H1 (cell line): Measurements from ENCODE around the gene HYAL4. TPM values are rescaled to one million over a fixed set of nuclear protein-coding genes. Genes with fewer than 3 reads are reported as not detected.
A peak's percentile ranks its signal among the peaks of the same experiment; 100 is the strongest.

ENCODE experiments used
- CTCF ChIA-PET: fragments of 300-600 bp; sonication (Branson Sonifier 250); formaldehyde crosslinking; loops from one replicate; lab custom pipeline; 2021; ENCODE audit not compliant: partially characterized antibody; lab: Charles Lee
- POLR2A ChIA-PET: fragments of 300-600 bp; sonication (Branson Sonifier 250); formaldehyde crosslinking; loops from one replicate; lab custom pipeline; 2021; ENCODE audit warnings: inconsistent platforms; ENCODE audit not compliant: partially characterized antibody; lab: Charles Lee
- DNase-seq, 2 experiments: peaks; one replicate each; pipeline versions ENCODE4 v3.0.0 to v3.0.0-alpha.2; 2010 to 2022; ENCODE audit warnings: low spot score in 2 of 2, low read depth in 1 of 2, mixed read lengths in 1 of 2
- FAIRE-seq: peaks from 2 replicates; lab custom pipeline; 2011; peaks lifted over from hg19 to GRCh38; lab: Jason Lieb, UNC
- H2AFZ ChIP-seq: 2 replicates; pipeline ENCODE4 v1.8.1; 2012; ENCODE audit warnings: low read length, inconsistent platforms
- H2AK5ac ChIP-seq: 2 replicates; pipeline ENCODE4 v1.6.1; 2013; ENCODE audit warnings: low read depth, low read length
- H2BK120ac ChIP-seq: replicated peaks from 2 replicates; pipeline ENCODE3; 2013; ENCODE audit warnings: low read depth, low read length, inconsistent platforms
- H2BK12ac ChIP-seq: 2 replicates; pipeline ENCODE4 v1.6.1; 2013; ENCODE audit warnings: low read depth, low read length
- H2BK15ac ChIP-seq: 2 replicates; pipeline ENCODE4 v1.6.1; 2013; ENCODE audit warnings: low read length
- H2BK20ac ChIP-seq: 2 replicates; pipeline ENCODE4 v1.6.1; 2013; ENCODE audit warnings: low read length
- H2BK5ac ChIP-seq: 2 replicates; pipeline ENCODE4 v1.6.1; 2013; ENCODE audit warnings: low read depth, low read length
- H3K14ac ChIP-seq: 2 replicates; pipeline ENCODE4 v1.6.1; 2013; ENCODE audit warnings: inconsistent platforms; ENCODE audit not compliant: insufficient read length
- H3K18ac ChIP-seq: 2 replicates; pipeline ENCODE4 v1.6.1; 2013; ENCODE audit warnings: low read length; ENCODE audit errors: extremely low read depth
- H3K23ac ChIP-seq: 2 replicates; pipeline ENCODE4 v1.6.1; 2013; ENCODE audit warnings: inconsistent platforms; ENCODE audit not compliant: insufficient read length
- H3K23me2 ChIP-seq: 2 replicates; pipeline ENCODE4 v1.6.1; 2013; ENCODE audit warnings: low read depth, low read length
- H3K27ac ChIP-seq: 2 replicates; pipeline ENCODE4 v1.6.1; 2011; ENCODE audit warnings: low read depth, low read length, inconsistent platforms
- H3K27me3 ChIP-seq, 4 experiments: replicated peaks in 1 of 4; 1 replicate in 1 of 4; 2 replicates in 3 of 4; pipeline versions ENCODE4 v1.6.1 to v1.8.1; 2011 to 2013; ENCODE audit warnings: low read length in 3 of 4, mild to moderate bottlenecking in 3 of 4, inconsistent platforms in 2 of 4, mixed read lengths in 2 of 4, moderate library complexity in 1 of 4; ENCODE audit not compliant: control insufficient read depth in 3 of 4, insufficient read depth in 3 of 4; ENCODE audit errors: extremely low read depth in 1 of 4
- H3K36me3 ChIP-seq, 4 experiments: 2 replicates each; pipeline versions ENCODE4 v1.6.1 to v1.8.1; 2011 to 2013; ENCODE audit warnings: mild to moderate bottlenecking in 4 of 4, low read length in 3 of 4, moderate library complexity in 2 of 4, control low read depth in 1 of 4, inconsistent platforms in 1 of 4; ENCODE audit not compliant: insufficient read depth in 4 of 4, control insufficient read depth in 2 of 4
- H3K4ac ChIP-seq: replicated peaks from 2 replicates; pipeline ENCODE3; 2013; ENCODE audit warnings: low read length, low read depth, mixed read lengths, inconsistent platforms; ENCODE audit not compliant: insufficient read length
- H3K4me1 ChIP-seq, 4 experiments: replicated peaks in 1 of 4; 1 replicate in 1 of 4; 2 replicates in 3 of 4; pipeline versions ENCODE4 v1.6.1 to v1.8.1; 2011 to 2013; ENCODE audit warnings: low read length in 3 of 4, inconsistent platforms in 2 of 4, mixed read lengths in 1 of 4; ENCODE audit not compliant: insufficient read depth in 4 of 4, control insufficient read depth in 3 of 4
- H3K4me2 ChIP-seq, 2 experiments: 2 replicates each; pipeline versions ENCODE4 v1.6.1 to v1.8.1; 2011 to 2013; ENCODE audit warnings: low read depth in 2 of 2, low read length in 2 of 2, control low read depth in 1 of 2, inconsistent platforms in 1 of 2, mild to moderate bottlenecking in 1 of 2; ENCODE audit not compliant: insufficient read depth in 1 of 2
- H3K4me3 ChIP-seq, 4 experiments: fragments of 200-600, 300-600 bp in 1 of 4; sonication (generic), shearing (Covaris generic), sonication (Bioruptor Twin) in 1 of 4; 2 replicates each; pipeline versions ENCODE4 v1.5.1 to v1.8.1; 2011 to 2016; ENCODE audit warnings: low read length in 4 of 4, low read depth in 3 of 4, control low read depth in 2 of 4, inconsistent platforms in 2 of 4, mild to moderate bottlenecking in 2 of 4, mixed read lengths in 1 of 4, moderate library complexity in 1 of 4; ENCODE audit not compliant: insufficient read depth in 2 of 4; ENCODE audit errors: extremely low read depth in 1 of 4
- H3K56ac ChIP-seq: replicated peaks from 2 replicates; pipeline ENCODE3; 2013; ENCODE audit warnings: low read depth, mild to moderate bottlenecking, mixed read lengths, low read length, inconsistent platforms; ENCODE audit not compliant: insufficient read length
- H3K79me1 ChIP-seq: 2 replicates; pipeline ENCODE4 v1.6.1; 2013; ENCODE audit warnings: low read depth, low read length, control low read depth
- H3K79me2 ChIP-seq, 2 experiments: 2 replicates each; pipeline versions ENCODE4 v1.6.1 to v1.8.1; 2012 to 2013; ENCODE audit warnings: low read length in 2 of 2, mild to moderate bottlenecking in 2 of 2, inconsistent platforms in 1 of 2; ENCODE audit not compliant: insufficient read depth in 2 of 2, control insufficient read depth in 1 of 2
- H3K9ac ChIP-seq, 4 experiments: replicated peaks in 1 of 4; 1 replicate in 1 of 4; 2 replicates in 3 of 4; pipeline versions ENCODE4 v1.6.1 to v1.8.1; 2011 to 2013; ENCODE audit warnings: low read depth in 3 of 4, low read length in 3 of 4, control low read depth in 2 of 4, mild to moderate bottlenecking in 2 of 4, moderate library complexity in 2 of 4, inconsistent platforms in 1 of 4; ENCODE audit errors: extremely low read depth in 1 of 4
- H3K9me3 ChIP-seq, 2 experiments: 2 replicates each; pipeline versions ENCODE4 v1.6.1 to v1.8.1; 2012 to 2013; ENCODE audit warnings: mild to moderate bottlenecking in 2 of 2, moderate library complexity in 2 of 2, control low read depth in 1 of 2, inconsistent platforms in 1 of 2, low read depth in 1 of 2, low read length in 1 of 2, mixed read lengths in 1 of 2; ENCODE audit not compliant: insufficient read depth in 2 of 2
- H4K20me1 ChIP-seq, 2 experiments: replicated peaks in 1 of 2; 2 replicates each; pipeline versions ENCODE3 to v1.8.1; 2011 to 2013; ENCODE audit warnings: inconsistent platforms in 2 of 2, low read length in 2 of 2, mild to moderate bottlenecking in 1 of 2; ENCODE audit not compliant: insufficient read depth in 2 of 2, control insufficient read depth in 1 of 2
- H4K5ac ChIP-seq: 2 replicates; pipeline ENCODE4 v1.6.1; 2013; ENCODE audit warnings: low read length, low read depth, mixed read lengths, inconsistent platforms; ENCODE audit not compliant: insufficient read length
- H4K8ac ChIP-seq: 2 replicates; pipeline ENCODE4 v1.8.0; 2013; ENCODE audit warnings: mild to moderate bottlenecking, moderate library complexity, low read length, inconsistent platforms; ENCODE audit not compliant: insufficient read depth; ENCODE audit errors: extremely low read depth
- H4K91ac ChIP-seq: replicated peaks from 2 replicates; pipeline ENCODE3; 2013; ENCODE audit warnings: low read length, mixed read lengths, inconsistent platforms; ENCODE audit not compliant: insufficient read length
- WGBS, 2 experiments: shearing (Covaris generic) in 1 of 2; methylation state at CpG; one replicate each; pipeline versions ENCODE4 v1.1.6 to v1.1.7; 2013 to 2015; ENCODE audit warnings: low lambda C conversion rate in 2 of 2, mixed read lengths in 2 of 2, inconsistent platforms in 1 of 2, low coverage in 1 of 2, missing lambda C conversion rate in 1 of 2; ENCODE audit not compliant: insufficient replicate concordance in 2 of 2, insufficient coverage in 1 of 2, insufficient read length in 1 of 2; ENCODE audit errors: extremely low coverage in 1 of 2, missing lambda C conversion rate in 1 of 2; 5-methylcytosine and 5-hydroxymethylcytosine counted together
- polyA plus RNA-seq, 7 experiments: library from polyadenylated mRNA; depleted of rRNA in 3 of 7; stranded (reverse) in 5 of 7; unstranded in 2 of 7; fragments of >200 nt in 5 of 7; fragments of 200-250 nt in 2 of 7; gene quantifications; 1 replicate in 5 of 7; 2 replicates in 1 of 7; 4 replicates in 1 of 7; pipeline versions ENCODE4 v1.2.1 to v1.2.3, GENCODE V29; 2011 to 2013; ENCODE audit warnings: missing spikeins in 2 of 7, mixed read lengths in 2 of 7
- total RNA-seq: library from RNA; stranded (reverse); fragmentation: NEBNext Ultra II Directional; extraction: Animal tissue kit (Norgen Biotek cat#: 25700); gene quantifications from 2 replicates; pipeline ENCODE4 v1.2.1, GENCODE V29; 2021
- TF ChIP-seq, protein P1 (sequence below): IDR thresholded peaks from 2 replicates; pipeline ENCODE4 v1.6.1; 2011; ENCODE audit warnings: low read length, improper control_type of control experiment

The HYAL4 gene
- total and polyA plus RNA-seq, 2 of the 8 experiments (the other 6 are each of a cell fraction or from before 2014, with no cell fraction given): not detected

DNA sequence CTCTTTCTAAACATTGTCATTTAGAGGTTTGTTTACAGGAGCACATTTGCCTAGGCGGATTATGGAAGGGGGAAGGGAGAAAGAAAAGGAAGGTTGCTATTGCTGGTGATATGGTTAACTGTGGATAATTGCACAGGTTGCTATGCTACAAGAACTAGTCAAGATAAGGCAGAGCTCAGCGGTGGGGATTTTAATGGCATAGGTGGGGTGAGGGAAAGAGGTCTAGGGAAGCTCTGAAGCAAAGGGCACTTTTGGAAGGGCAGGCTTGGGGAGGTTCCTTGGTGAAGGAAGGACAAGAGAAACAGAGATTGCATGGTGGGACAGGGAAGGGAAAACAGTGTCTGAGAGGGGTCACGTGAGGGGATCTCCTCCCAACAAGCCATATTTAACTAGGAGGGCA lies 19.5 kb downstream of the HYAL4 start:
- peak overlapping the region; percentile 89 for H2AFZ ChIP-seq
- H3K23me2 ChIP-seq: no peaks in the 10 kb centered on the region
- peak overlapping the region; percentile 52 for H2BK12ac ChIP-seq
- no peak for DNase-seq
- H3K4me1 ChIP-seq: peaks cover 0 to 2% (median 1%) of the 10 kb centered on the region in 4 experiments; a peak in 1 of 7 replicates
- H2BK15ac ChIP-seq: peak overlapping the region; percentile 22; the same call in 1 of the 2 replicates
- no peak overlapping the region for H3K4ac ChIP-seq
- POLR2A ChIA-PET: no interaction called here
- no peak overlapping the region for H2BK5ac ChIP-seq
- H3K79me1 ChIP-seq: no peaks in the 10 kb centered on the region
- no peaks in the 10 kb centered on the region for H3K36me3 ChIP-seq
- H4K8ac ChIP-seq: no peak overlapping the region
- H3K9me3 ChIP-seq: 0 out of 4 replicates have a peak, but pooled peaks cover 3% of the 10 kb centered on the region in 2 experiments
- no peak overlapping the region for H3K9ac ChIP-seq
- H3K14ac ChIP-seq: no peak overlapping the region
- CTCF ChIA-PET: interaction anchor here (0.7 to 4.1 kb wide), 32 partner anchors 8 to 247 kb away, joined by 3 to 64 read pairs (median 4); partner anchors contain the start of genes HYAL4, LMOD2 and WASL
- H4K91ac ChIP-seq: no peak overlapping the region
- no peak overlapping the region for H3K27ac ChIP-seq
- H3K23ac ChIP-seq: no peak overlapping the region
- no peak overlapping the region for H3K18ac ChIP-seq
- no peak for FAIRE-seq
- no peaks in the 10 kb centered on the region for H3K27me3 ChIP-seq
- H4K5ac ChIP-seq: no peak overlapping the region
- no peak overlapping the region for H3K4me2 ChIP-seq
- no peak overlapping the region for H2AK5ac ChIP-seq
- no peak overlapping the region for H3K56ac ChIP-seq
- TF ChIP-seq, protein P1, sequence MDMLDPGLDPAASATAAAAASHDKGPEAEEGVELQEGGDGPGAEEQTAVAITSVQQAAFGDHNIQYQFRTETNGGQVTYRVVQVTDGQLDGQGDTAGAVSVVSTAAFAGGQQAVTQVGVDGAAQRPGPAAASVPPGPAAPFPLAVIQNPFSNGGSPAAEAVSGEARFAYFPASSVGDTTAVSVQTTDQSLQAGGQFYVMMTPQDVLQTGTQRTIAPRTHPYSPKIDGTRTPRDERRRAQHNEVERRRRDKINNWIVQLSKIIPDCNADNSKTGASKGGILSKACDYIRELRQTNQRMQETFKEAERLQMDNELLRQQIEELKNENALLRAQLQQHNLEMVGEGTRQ: no peak
- 83% methylated on average over 3 of the region's 3 CpGs; no CpG with 5 or more reads in 1 of the 2 experiments for WGBS, 2 experiments
- no peaks in the 10 kb centered on the region for H3K79me2 ChIP-seq
- H3K4me3 ChIP-seq: no peak overlapping the region
- no peak overlapping the region for H2BK120ac ChIP-seq
- H4K20me1 ChIP-seq: no peaks in the 10 kb centered on the region
- H2BK20ac ChIP-seq: peak overlapping the region; percentile 66; the same call in 1 of the 2 replicates
